Ramos (cell line): ENCODE measurements around the gene CDK7.
"Not testable (repeated sequence)": the region's sequence is repeated elsewhere in the genome, so short reads cannot be mapped to it uniquely, and the experiment has no call there.

Experiments used
- in situ Hi-C: fragments of 300-500 bp; cut with MboI; formaldehyde crosslinking; loops from one replicate; pipeline ENCODE4 v1.14.3; 2022; ENCODE audit warnings: low sequenced_read_pairs; ENCODE audit not compliant: unreplicated experiment

Gene CDK7

GRCh38 chr5:69231851-69232250 lies 2.8 kb upstream of the CDK7 start:
- in situ Hi-C loops = no loop called here

GRCh38 chr5:69236733-69237132 lies 2.0 kb downstream of the CDK7 start:
- in situ Hi-C loops = not testable (repeated sequence)

- in situ Hi-C loops = no loop called here
Observed at GRCh38 chr5:69237877-69238276, 3.2 kb downstream of the CDK7 start.

DNA sequence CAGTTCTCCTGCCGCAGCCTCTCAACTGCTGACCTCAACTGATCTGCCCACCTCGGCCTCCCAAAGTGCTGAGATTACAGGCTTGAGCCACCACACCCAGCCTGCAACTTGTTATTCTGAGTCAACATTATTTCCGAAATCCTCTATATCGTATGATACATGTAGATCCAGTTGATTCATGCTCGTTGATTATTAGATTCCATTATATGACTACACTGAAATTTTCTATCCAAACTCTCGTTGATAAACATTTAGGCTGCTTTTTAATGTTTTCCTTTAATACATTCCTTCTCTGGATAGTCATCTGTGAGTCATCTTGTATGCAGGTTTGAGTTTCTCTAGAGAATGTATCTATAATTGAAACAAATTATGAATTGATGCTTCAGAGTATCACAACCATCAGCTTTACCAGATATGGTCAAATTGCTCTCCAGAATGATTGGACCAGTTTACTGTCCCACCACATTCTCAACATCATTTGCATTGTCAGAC lies 4.1 kb downstream of the CDK7 start:
- in situ Hi-C loops = no loop called here

- in situ Hi-C loops = no loop called here
Observed at GRCh38 chr5:69242215-69242927, 7.7 kb downstream of the CDK7 start.

GRCh38 chr5:69245031-69245430 lies 10.3 kb downstream of the CDK7 start:
- in situ Hi-C loops = no loop called here

GRCh38 chr5:69248019-69248418 lies 13.3 kb downstream of the CDK7 start:
- in situ Hi-C loops = no loop called here

- in situ Hi-C loops = loop anchor here (25.0 kb wide), 1 partner anchor 1762 kb away; no protein-coding TSS in a partner anchor
Observed at GRCh38 chr5:69250593-69250992, 15.9 kb downstream of the CDK7 start.

DNA sequence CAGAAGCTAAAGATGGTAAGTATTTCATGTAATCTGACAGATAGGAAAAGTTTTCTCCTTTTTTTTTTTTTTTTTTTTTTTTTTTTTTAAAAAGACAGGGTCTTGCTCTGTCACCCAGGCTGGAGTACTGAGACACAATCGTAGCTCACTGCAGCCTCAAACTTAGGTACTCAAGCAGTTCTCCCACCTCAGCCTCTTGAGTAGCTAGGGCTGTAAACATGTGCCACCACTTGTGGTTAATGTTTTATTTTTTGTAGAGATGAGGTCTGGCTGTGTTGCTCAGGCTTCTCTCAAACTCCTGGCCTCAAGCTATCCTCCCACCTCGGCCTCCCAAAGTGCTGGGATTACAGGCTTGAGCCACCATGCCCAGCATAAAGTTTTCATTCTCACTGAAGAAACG lies 17.8 kb downstream of the CDK7 start:
- in situ Hi-C loops = loop anchor here (25.0 kb wide), 1 partner anchor 1760 kb away; no protein-coding TSS in a partner anchor

- in situ Hi-C loops = loop anchor here (25.0 kb wide), 1 partner anchor 1756 kb away; no protein-coding TSS in a partner anchor
Observed at GRCh38 chr5:69255940-69256339, 21.3 kb downstream of the CDK7 start.

DNA sequence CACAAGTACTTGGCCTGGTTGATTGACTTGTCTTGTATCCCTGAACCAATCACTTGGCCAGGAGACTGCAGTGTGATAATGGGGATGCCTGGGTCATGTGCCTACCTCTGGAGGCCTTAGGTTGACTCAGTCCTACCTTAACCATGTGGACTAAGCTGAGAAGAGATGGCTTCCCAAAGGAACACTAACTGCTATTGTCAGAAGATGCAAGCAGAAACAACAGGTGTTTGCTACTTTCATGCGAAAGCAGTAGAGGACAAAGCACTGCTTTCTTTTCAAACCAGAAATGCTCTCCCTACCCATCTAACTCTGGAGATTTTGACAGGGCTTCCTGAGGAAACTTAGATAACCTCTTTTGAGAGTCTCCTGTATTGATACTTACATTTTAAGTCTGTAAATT lies 22.9 kb downstream of the CDK7 start:
- in situ Hi-C loops = loop anchor here (25.0 kb wide), 1 partner anchor 1755 kb away; no protein-coding TSS in a partner anchor

DNA sequence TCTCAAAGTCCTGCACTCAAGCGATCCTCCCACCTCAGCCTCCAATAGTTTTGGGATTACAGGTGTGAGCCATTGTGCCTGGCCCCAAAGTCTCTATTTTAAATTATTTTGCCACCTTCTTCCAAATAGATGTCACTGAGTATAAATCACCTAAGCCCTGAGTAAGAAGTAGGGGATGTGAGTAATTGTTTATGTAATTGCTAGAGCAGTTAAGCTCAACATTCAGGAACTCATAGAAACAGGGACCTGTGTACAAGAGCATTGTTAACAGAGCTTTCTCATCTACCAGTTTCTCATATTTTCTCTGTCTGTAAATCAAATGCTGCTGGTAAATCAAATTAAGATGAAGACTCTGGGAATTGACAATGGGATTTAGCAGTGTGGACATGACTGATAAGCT lies 26.3 kb downstream of the CDK7 start:
- in situ Hi-C loops = loop anchor here (25.0 kb wide), 1 partner anchor 1751 kb away; no protein-coding TSS in a partner anchor

DNA sequence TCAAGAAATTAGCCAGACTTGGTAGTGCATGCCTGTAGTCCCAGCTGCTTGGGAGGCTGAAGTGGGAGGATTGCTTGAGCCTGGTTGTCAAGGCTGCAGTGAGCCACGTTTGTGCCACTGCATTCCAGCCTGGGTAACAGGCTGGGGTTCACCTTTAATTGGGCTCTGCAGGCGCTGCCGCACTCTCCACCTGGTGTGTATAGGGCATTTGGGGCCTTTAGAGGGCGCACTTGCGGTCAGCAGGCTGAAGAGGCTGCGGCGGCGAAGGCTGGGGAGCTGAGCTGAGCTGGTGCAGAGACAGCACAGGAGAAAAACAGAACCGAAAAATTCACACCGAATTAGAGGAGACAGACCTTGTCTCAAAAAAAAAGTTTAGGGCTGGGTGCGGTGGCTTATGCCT lies 31.2 kb downstream of the CDK7 start:
- in situ Hi-C loops = loop anchor here (25.0 kb wide), 1 partner anchor 1746 kb away; no protein-coding TSS in a partner anchor

DNA sequence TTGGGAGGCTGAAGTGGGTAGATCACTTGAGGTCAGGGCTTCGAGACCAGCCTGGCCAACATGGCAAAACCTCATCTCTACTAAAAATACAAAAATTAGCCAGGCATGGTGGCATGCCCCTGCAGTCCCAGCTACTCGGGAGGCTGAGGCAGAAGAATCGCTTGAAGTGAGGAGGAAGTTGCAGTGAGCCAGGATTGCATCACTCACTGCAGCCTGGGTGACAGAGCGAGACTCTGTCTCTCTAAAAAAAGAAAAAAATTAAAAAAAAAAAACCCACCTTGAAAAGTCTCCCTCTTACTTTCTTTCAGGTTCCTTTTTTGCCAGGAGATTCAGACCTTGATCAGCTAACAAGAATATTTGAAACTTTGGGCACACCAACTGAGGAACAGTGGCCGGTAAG lies 34.2 kb downstream of the CDK7 start:
- in situ Hi-C loops = loop anchor here (25.0 kb wide), 1 partner anchor 1743 kb away; no protein-coding TSS in a partner anchor

- in situ Hi-C loops = loop anchor here (25.0 kb wide), 1 partner anchor 1741 kb away; no protein-coding TSS in a partner anchor
Observed at GRCh38 chr5:69270840-69271239, 36.2 kb downstream of the CDK7 start.

DNA sequence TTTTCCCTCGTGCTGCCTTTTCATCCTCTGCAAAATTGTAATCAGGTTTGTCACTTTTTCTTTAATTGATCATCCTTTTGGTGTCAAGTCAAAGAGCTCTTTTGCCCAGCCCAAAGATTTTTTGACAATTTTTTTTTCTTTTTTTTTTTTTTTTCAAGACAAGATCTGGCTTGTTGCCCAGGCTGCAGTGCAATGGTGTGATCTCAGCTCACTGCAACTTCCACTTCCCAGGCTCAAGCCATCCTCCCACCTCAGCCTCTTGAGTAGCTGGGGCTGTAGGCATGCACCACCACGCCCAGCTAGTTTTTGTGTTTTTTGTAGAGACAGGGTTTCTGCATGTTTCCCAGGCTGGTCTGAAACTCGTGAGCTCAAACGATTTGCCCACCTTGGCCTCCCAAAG lies 36.7 kb downstream of the CDK7 start:
- in situ Hi-C loops = loop anchor here (25.0 kb wide), 1 partner anchor 1741 kb away; no protein-coding TSS in a partner anchor

- in situ Hi-C loops = no loop called here
Observed at GRCh38 chr5:69275563-69275962, 40.9 kb downstream of the CDK7 start.

DNA sequence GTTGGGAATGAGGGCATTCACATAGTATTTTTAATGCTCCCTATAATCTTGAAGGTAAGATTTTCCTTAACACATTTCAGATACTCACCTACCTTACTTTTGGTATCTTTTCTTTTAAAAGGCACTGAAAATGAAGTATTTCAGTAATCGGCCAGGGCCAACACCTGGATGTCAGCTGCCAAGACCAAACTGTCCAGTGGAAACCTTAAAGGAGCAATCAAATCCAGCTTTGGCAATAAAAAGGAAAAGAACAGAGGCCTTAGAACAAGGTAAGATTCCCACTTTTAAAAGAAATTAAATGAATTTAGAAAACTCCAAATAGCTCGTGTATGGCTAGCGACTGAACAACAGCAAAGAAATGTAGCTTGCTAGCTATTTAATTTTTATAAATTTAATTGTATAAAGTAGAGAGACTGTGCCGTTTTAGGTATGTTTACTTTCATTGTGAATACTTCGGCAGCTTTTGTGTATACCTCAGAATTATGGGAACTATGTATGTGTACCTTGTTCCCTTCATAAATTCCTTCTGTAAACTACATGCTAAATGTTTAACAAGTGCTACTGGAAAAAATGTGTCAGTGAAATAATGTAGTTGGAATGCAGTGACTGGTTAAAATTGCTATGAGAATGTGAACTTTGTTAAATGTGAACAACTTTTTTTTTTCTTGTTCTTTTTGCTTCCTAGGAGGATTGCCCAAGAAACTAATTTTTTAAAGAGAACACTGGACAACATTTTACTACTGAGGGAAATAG lies 41.9 kb downstream of the CDK7 start:
- in situ Hi-C loops = no loop called here

DNA sequence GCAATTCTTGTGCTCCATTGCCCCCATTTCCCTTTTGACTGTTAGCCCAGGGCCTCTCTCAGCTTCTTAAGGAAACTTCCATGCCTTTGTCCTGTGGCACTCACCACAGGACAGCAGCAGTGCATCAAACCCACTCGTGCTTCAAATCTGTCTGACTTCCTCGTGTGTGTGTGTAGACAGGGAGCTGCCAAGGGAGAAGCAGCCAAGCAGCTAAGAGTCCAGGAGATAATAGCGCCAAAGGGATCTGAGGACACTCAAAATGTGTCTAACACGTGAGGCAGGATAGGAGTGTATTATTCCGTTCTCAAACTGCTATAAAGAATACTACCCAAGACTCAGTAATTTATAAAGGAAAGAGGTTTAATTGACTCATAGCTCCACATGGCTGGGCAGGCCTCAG lies 44.8 kb downstream of the CDK7 start:
- in situ Hi-C loops = no loop called here

GRCh38 chr5:69281114-69281513 lies 46.4 kb downstream of the CDK7 start:
- in situ Hi-C loops = no loop called here

DNA sequence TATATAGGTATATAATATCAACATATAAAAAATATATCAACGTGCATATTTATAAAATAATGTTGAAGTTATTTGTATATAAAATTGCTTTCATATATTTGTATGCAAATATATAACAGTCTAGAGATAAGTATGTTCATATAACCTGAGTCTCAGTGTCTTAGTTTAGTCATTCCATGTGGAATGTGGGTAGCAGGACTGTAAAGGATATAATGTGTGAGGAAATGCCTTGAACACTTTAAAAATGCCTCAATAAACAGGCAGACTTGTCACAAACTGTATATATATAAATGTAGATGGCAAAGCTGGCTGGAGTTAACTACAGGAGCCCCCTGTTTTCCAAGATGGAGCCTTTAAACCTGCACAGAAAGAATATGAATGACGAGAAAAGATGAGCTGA lies 49.5 kb downstream of the CDK7 start:
- in situ Hi-C loops = no loop called here
